Measurements from ENCODE around the gene F10. TPM values are rescaled to one million over a fixed set of nuclear protein-coding genes. Genes with fewer than 3 reads are reported as not detected.

Gene F10
- polyA plus RNA-seq, 1 of the 3 experiments (the other 2 are of a cell fraction): 12.5 TPM

DNA sequence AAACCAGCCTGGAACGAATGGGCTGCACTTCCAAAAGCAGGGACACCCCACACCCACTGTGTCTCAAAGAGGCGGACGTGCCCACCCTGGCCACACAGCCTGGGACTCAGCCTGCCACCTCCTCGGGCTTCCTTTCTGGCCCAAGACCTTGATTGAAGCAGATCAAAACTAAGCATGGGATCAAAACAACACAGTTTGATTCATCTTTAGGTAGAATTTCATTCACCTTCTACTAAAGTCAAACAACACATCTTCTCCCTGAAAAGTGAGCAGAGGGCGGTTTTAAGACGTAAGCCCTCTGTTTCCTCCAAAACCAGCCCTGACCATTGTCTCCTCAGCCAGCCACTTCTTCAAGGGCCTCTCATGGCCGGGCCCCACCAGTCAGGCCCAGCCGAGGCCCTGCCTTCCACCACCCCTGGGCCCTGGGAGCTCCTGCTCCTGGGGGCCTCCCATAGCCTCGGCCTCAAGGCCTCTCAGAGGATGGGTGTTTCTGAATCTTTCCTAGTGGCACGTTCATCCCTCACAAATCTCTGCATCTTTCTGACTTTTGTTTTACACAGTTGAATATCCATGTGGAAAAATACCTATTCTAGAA, 6.3 kb upstream of the F10 start:
- no peak overlapping the region for H3K27ac ChIP-seq (ENCODE audit: low read depth in 2 of 2, low read length in 1 of 2)
- H3K4me1 ChIP-seq (ENCODE audit: control insufficient read depth in 1 of 2, insufficient read depth in 2 of 2, low read depth in 1 of 2, low read length in 1 of 2): peaks cover 0 to under 1% of the 10 kb centered on the region in 2 experiments; a peak in 1 of 4 replicates
- H3F3A ChIP-seq (replicated peaks; ENCODE audit: insufficient read depth): no peaks in the 10 kb centered on the region
- no peaks in the 10 kb centered on the region for H4K20me1 ChIP-seq (ENCODE audit: insufficient read depth)
- no peaks in the 10 kb centered on the region for H3K9me2 ChIP-seq
- H3K4me2 ChIP-seq: no peak overlapping the region
- ChIA-PET CTCF (interaction anchor here (0.6 kb wide), 1 partner anchor 133 kb away, joined by 3 read pairs; no protein-coding TSS in a partner anchor), POLR2A (no interaction called here)
- TF ChIP-seq, protein P1, sequence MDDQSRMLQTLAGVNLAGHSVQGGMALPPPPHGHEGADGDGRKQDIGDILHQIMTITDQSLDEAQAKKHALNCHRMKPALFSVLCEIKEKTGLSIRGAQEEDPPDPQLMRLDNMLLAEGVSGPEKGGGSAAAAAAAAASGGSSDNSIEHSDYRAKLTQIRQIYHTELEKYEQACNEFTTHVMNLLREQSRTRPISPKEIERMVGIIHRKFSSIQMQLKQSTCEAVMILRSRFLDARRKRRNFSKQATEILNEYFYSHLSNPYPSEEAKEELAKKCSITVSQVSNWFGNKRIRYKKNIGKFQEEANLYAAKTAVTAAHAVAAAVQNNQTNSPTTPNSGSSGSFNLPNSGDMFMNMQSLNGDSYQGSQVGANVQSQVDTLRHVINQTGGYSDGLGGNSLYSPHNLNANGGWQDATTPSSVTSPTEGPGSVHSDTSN (IDR thresholded peaks at IDR 0.05): no peak
- 67% methylated on average over 10 of the region's 10 CpGs for WGBS (ENCODE audit: low lambda C conversion rate)
- no peaks in the 10 kb centered on the region for H3K9me3 ChIP-seq
- no peak overlapping the region for H3K4me3 ChIP-seq (ENCODE audit: low read depth in 2 of 2, low read length in 1 of 2)
- no peak overlapping the region for H2AFZ ChIP-seq (ENCODE audit: low read depth)
- H3K9ac ChIP-seq: no peak overlapping the region
- no peaks in the 10 kb centered on the region for H3K27me3 ChIP-seq (ENCODE audit: insufficient read depth)
- no peaks in the 10 kb centered on the region for H3K79me2 ChIP-seq (ENCODE audit: insufficient read depth)
- peak; percentile 14 for DNase-seq
- H3K36me3 ChIP-seq (replicated peaks in 1 of 2; ENCODE audit: control insufficient read depth in 1 of 2, insufficient read depth in 2 of 2, low read length in 1 of 2): no peaks in the 10 kb centered on the region

DNA sequence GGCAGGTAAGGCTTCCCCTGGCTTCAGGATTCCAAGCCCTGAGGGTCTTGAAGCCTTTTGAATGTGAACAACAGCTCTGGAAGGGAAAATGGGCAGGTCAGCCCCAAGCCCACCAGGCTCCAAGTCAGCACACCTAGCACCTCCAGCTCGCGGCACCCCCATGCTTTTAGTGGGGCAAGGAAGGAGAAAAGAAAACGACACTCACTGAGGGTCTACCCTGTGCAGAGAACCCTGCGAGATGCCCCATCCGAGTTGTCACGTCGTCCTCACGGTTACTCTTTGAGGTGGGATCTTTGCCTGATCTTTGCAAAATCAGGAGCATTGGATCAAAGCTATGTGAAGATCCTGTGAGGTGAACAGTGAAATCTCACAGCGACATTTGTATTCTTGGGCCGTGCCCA, 5.7 kb upstream of the F10 start:
- no peak overlapping the region for H3K4me3 ChIP-seq (ENCODE audit: low read depth in 2 of 2, low read length in 1 of 2)
- no peaks in the 10 kb centered on the region for H3K36me3 ChIP-seq (replicated peaks in 1 of 2; ENCODE audit: control insufficient read depth in 1 of 2, insufficient read depth in 2 of 2, low read length in 1 of 2)
- H3F3A ChIP-seq (replicated peaks; ENCODE audit: insufficient read depth): no peaks in the 10 kb centered on the region
- H4K20me1 ChIP-seq (ENCODE audit: insufficient read depth): no peaks in the 10 kb centered on the region
- no peak overlapping the region for H2AFZ ChIP-seq (ENCODE audit: low read depth)
- H3K27ac ChIP-seq (ENCODE audit: low read depth in 2 of 2, low read length in 1 of 2): no peak overlapping the region
- H3K4me2 ChIP-seq: no peak overlapping the region
- DNase-seq: peak; percentile 9
- whole genome bisulfite sequencing (ENCODE audit: low lambda C conversion rate): 75% methylated on average over 8 of the region's 10 CpGs
- H3K79me2 ChIP-seq (ENCODE audit: insufficient read depth): no peaks in the 10 kb centered on the region
- POLR2A ChIA-PET: no interaction called here
- no peak overlapping the region for H3K9ac ChIP-seq
- H3K9me2 ChIP-seq: no peaks in the 10 kb centered on the region
- TF ChIP-seq TEAD4 (IDR thresholded peaks at IDR 0.05; ENCODE audit: borderline replicate concordance, insufficient read depth) (no peak), NFIC (IDR thresholded peaks at IDR 0.05; ENCODE audit: borderline replicate concordance) (no peak)
- TF ChIP-seq, protein P2, sequence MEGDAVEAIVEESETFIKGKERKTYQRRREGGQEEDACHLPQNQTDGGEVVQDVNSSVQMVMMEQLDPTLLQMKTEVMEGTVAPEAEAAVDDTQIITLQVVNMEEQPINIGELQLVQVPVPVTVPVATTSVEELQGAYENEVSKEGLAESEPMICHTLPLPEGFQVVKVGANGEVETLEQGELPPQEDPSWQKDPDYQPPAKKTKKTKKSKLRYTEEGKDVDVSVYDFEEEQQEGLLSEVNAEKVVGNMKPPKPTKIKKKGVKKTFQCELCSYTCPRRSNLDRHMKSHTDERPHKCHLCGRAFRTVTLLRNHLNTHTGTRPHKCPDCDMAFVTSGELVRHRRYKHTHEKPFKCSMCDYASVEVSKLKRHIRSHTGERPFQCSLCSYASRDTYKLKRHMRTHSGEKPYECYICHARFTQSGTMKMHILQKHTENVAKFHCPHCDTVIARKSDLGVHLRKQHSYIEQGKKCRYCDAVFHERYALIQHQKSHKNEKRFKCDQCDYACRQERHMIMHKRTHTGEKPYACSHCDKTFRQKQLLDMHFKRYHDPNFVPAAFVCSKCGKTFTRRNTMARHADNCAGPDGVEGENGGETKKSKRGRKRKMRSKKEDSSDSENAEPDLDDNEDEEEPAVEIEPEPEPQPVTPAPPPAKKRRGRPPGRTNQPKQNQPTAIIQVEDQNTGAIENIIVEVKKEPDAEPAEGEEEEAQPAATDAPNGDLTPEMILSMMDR (IDR thresholded peaks at IDR 0.05): no peak
- TF ChIP-seq, protein P3, sequence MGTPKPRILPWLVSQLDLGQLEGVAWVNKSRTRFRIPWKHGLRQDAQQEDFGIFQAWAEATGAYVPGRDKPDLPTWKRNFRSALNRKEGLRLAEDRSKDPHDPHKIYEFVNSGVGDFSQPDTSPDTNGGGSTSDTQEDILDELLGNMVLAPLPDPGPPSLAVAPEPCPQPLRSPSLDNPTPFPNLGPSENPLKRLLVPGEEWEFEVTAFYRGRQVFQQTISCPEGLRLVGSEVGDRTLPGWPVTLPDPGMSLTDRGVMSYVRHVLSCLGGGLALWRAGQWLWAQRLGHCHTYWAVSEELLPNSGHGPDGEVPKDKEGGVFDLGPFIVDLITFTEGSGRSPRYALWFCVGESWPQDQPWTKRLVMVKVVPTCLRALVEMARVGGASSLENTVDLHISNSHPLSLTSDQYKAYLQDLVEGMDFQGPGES (IDR thresholded peaks at IDR 0.05; ENCODE audit: low read depth, low read length): no peak
- TF ChIP-seq, protein P4, sequence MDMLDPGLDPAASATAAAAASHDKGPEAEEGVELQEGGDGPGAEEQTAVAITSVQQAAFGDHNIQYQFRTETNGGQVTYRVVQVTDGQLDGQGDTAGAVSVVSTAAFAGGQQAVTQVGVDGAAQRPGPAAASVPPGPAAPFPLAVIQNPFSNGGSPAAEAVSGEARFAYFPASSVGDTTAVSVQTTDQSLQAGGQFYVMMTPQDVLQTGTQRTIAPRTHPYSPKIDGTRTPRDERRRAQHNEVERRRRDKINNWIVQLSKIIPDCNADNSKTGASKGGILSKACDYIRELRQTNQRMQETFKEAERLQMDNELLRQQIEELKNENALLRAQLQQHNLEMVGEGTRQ (IDR thresholded peaks at IDR 0.05; ENCODE audit: borderline replicate concordance, low read depth, low read length): no peak
- H3K4me1 ChIP-seq (ENCODE audit: control insufficient read depth in 1 of 2, insufficient read depth in 2 of 2, low read depth in 1 of 2, low read length in 1 of 2): peaks cover 0 to 6% of the 10 kb centered on the region in 2 experiments; a peak in 1 of 4 replicates
- H3K27me3 ChIP-seq (ENCODE audit: insufficient read depth): no peaks in the 10 kb centered on the region
- H3K9me3 ChIP-seq: no peaks in the 10 kb centered on the region
- CTCF ChIA-PET: interaction anchor here (0.6 kb wide), 1 partner anchor 133 kb away, joined by 3 read pairs; no protein-coding TSS in a partner anchor
